ENCODE data around the gene ACOT7.

GRCh38 chr1:6263716-6264115 lies 129.9 kb downstream of the ACOT7 start:
- TF ChIP-seq CTCF (IDR thresholded peaks at IDR 0.05) (no peak), POLR2A (IDR thresholded peaks at IDR 0.05) (no peak)
